Central memory CD8-positive, alpha-beta T cell (primary cell): ENCODE results near the gene ARHGAP22.

Source experiments
- ATAC-seq: fragments of 150-1000 bp; cut with Tn5 transposase; replicated peaks from 2 replicates; pipeline ENCODE4 v1.10.0; 2022; ENCODE audit warnings: mild to moderate bottlenecking, moderate FRiP score, moderate number of reproducible peaks; ENCODE audit not compliant: poor library complexity, severe bottlenecking; ENCODE audit errors: extremely low read depth
- DNase-seq, 2 donors: peaks; one replicate each; pipeline ENCODE4 v3.0.0; 2021; ENCODE audit warnings: low spot score in 2 of 2
- H3K27ac Mint-ChIP-seq: one replicate; pipeline ENCODE4 v1.8.0; 2022; ENCODE audit warnings: low read depth, mild to moderate bottlenecking, moderate library complexity, mixed read lengths
- H3K27me3 Mint-ChIP-seq: one replicate; pipeline ENCODE4 v1.8.0; 2022; ENCODE audit warnings: mixed read lengths
- H3K36me3 Mint-ChIP-seq: one replicate; pipeline ENCODE4 v1.8.0; 2022; ENCODE audit warnings: mild to moderate bottlenecking, moderate library complexity, mixed read lengths; ENCODE audit not compliant: insufficient read depth
- H3K4me1 Mint-ChIP-seq: one replicate; pipeline ENCODE4 v1.8.0; 2022; ENCODE audit warnings: mixed read lengths
- H3K4me3 Mint-ChIP-seq: one replicate; pipeline ENCODE4 v1.8.0; 2022; ENCODE audit warnings: mild to moderate bottlenecking, moderate library complexity, mixed read lengths
- H3K9me3 Mint-ChIP-seq: one replicate; pipeline ENCODE4 v1.8.0; 2022; ENCODE audit warnings: mixed read lengths

Gene ARHGAP22

DNA sequence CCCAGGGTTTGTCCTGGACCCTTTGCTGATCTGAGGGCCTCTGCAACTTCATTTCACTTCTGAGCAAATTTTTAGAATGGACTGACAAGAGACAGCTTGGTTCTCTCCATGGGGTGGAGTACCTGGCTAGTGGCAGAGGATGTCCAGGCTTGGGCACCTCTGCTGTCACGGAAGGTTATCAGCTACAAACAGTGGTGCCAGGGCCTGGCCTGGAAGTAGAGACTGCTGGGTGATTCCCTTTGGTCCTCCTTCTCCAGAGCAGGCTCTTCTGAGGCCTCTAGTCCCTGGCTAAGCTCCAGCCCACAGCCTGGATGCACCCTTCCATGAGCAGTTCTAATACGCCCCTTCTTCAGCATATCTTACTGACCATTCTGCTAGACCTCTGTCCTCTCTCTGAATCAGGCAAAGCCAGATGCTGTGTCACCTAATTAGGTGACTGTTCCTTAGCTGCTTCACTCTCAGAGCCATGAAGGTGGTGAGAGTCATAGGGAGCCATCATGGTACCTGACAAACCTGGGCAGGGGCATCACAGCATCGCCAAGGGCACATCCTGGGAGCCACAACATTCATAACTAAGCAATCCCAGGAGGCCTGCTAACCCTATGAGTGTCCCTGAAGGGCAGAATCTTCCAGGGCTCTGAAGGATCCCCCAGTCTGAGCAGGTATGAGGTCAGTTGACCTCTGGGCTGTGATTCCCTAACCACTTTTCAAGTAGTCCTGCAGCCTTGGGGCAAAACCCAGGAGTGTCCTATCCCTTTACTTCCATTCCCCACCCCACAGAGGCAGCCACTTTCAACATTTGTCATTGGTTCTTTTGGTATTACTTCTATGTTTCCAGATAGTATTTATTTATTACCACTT lies 4.0 kb downstream of the ARHGAP22 start:
- H3K9me3 Mint-ChIP-seq, result no peaks in the 10 kb centered on the region
- peaks cover 4% of the 10 kb centered on the region for H3K4me1 Mint-ChIP-seq
- DNase-seq (peak in 1 of 2 donors; percentile 3), ATAC-seq (no peak)
- H3K27ac Mint-ChIP-seq, result no peak overlapping the region
- H3K36me3 Mint-ChIP-seq, result no peaks in the 10 kb centered on the region
- peaks cover 52% of the 10 kb centered on the region for H3K27me3 Mint-ChIP-seq
- H3K4me3 Mint-ChIP-seq, result no peak overlapping the region

DNA sequence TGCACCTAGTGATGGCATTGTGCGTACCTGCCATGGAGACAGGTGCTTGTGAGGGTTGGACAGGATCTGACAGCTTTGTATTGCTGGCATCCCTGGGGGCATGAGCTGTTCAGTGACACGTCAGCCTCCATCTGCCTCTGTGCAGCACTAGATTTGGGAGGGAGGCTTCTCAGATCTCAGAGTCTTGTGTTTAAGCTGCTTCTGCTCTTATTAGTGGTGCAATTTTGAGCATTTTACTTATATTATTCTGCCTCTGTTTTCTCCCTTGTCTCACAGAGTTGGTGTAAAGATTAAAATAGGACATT lies 5.1 kb downstream of the ARHGAP22 start:
- Mint-ChIP-seq H3K9me3 (no peaks in the 10 kb centered on the region), H3K27me3 (peaks cover 52% of the 10 kb centered on the region), H3K27ac (no peak overlapping the region), H3K4me3 (no peak overlapping the region), H3K4me1 (no peaks in the 10 kb centered on the region), H3K36me3 (no peaks in the 10 kb centered on the region)
- ATAC-seq, result no peak
- DNase-seq, result peak in 1 of 2 donors; percentile 4

DNA sequence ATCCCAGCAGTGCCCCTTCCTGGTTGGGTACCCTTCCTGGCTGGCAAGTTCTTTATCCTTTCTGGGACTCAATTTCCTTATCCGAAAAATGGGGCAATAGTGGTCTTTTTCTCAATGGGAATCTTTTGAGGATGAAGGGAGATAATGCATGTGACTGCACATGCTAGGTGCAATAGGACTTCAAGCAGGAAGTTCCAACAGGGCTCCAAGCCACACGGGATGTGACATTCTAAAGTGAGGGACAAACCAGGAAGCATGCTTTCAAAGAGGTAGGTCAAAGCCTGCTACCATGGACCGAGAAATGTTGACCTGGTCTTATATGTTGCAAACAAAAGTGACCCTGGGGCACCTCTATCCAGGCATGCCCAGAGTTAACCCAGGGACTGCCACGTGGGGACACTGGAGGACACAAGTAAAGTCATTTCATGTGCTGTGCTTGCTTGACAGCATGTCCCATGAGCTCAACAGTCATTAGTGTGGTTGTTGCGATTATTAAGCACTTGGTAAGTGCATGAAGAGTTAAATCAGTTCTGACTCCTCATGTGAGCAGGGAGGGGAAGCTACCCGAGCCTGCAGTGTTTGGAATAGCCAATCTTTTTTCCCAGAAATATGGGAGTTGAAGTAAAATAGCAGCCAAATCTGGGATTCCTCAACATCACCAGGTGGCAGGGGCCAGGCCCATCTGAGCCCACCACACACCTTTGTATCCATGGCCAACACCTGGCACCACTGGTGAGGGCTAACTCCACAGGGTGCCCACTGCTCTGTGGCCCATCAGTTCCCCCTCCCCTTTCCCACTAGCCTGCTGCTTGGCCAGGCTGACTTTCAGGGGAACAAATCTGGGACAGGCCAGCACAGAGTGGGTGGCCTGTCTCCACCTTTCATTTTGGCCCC lies 5.7 kb downstream of the ARHGAP22 start:
- peak in 1 of 2 donors; percentile 5 for DNase-seq
- H3K4me3 Mint-ChIP-seq, result no peak overlapping the region
- H3K4me1 Mint-ChIP-seq, result no peaks in the 10 kb centered on the region
- H3K27me3 Mint-ChIP-seq, result peaks cover 51% of the 10 kb centered on the region
- no peak overlapping the region for H3K27ac Mint-ChIP-seq
- H3K9me3 Mint-ChIP-seq, result no peaks in the 10 kb centered on the region
- no peak for ATAC-seq
- H3K36me3 Mint-ChIP-seq, result no peaks in the 10 kb centered on the region

DNA sequence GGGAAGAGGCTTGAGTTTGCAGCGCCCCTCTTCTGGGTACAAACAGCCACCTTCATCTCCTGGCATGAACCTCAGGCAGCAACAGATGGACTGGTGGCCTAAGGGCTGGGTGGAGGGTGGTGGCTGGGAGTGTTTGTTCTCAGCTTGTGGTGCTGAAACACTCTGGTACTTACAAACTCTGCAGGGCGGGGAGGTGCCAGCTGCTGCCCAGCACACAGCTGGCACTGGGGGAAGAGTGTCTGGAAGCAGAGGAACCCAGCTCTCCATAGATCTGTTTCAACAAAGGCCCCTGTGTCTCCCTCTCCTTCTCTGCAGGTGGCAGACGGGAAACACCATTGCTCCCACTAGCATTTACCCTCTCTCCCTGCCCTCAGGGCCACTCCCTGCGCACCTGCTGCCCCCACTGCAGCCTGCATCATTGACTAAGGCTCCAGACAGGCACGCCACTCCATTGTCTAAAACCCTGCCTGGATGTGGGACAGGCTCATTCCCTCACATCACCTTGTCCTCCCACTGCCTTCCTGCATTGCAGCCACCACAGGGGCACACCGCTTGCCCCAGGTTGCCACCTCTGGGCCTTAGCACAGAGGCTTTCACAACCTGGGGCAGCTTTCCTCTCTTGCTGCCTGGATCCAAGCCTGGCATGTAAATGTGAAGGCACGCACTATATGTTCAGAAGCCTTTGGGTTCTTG lies 6.5 kb downstream of the ARHGAP22 start:
- H3K27ac Mint-ChIP-seq, result no peak overlapping the region
- ATAC-seq, result no peak
- H3K4me1 Mint-ChIP-seq, result no peaks in the 10 kb centered on the region
- no peaks in the 10 kb centered on the region for H3K36me3 Mint-ChIP-seq
- no peaks in the 10 kb centered on the region for H3K9me3 Mint-ChIP-seq
- H3K27me3 Mint-ChIP-seq, result peaks cover 44% of the 10 kb centered on the region
- no peak overlapping the region for H3K4me3 Mint-ChIP-seq
- peak in 1 of 2 donors; percentile 1 for DNase-seq

DNA sequence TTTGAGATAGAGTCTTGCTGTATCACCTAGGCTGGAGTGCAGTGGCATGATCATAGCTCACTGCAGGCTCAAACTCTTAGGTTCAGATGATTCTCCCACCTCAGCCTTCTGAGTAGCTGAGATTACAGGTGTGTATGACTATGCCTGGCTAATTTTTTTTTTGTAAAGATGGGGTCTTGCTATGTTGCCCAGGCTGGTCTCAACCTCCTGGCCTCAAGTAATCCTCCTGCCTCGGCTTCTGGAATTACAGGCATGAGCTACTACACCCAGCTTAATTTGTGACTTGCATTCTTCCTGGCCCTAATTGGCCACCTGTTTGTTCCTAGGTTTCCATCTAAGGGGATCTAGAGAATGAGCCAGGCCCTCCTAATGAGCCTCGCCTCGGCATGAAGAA lies 9.3 kb downstream of the ARHGAP22 start:
- Mint-ChIP-seq H3K9me3 (no peaks in the 10 kb centered on the region), H3K4me3 (no peak overlapping the region), H3K27me3 (peaks cover 59% of the 10 kb centered on the region), H3K4me1 (no peaks in the 10 kb centered on the region), H3K27ac (no peak overlapping the region), H3K36me3 (no peaks in the 10 kb centered on the region)
- no peak for ATAC-seq
- DNase-seq, result no peak

DNA sequence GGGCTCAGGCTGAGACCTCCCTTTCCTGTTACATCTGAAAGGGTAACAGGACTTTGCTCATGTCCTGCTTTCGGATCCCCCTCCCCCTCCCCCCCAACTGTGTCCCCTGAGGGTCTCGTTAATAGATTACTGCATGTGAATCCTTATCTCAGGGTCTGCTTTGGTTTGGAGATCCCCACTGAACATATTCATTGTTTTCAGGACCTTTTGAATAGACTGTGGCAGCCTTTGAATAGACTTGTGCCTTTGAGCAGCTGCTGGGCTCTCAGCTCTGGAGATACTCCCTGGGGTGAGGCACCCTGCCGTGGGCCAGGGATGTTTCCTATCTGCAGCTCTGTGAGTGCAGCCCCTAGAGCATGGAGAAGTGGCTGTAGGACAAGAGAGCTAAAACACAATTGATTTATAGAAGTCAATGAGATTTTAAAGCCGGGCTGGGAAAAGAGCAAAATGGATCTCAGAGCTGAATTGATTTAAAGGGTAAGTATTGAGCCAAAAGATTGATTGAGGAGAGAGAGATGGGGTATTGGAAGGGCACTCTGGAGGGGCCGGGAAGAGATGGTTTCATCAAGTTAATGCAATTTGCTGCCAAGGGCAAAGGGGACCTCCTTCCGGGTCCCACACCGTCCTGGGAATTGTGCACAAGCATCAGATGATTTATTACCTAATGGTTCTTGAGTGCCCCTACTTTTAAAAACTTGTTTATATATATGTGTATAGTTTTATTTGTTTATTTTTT lies 9.9 kb downstream of the ARHGAP22 start:
- no peaks in the 10 kb centered on the region for H3K9me3 Mint-ChIP-seq
- ATAC-seq (no peak), DNase-seq (no peak)
- no peak overlapping the region for H3K4me3 Mint-ChIP-seq
- no peaks in the 10 kb centered on the region for H3K36me3 Mint-ChIP-seq
- H3K27ac Mint-ChIP-seq, result no peak overlapping the region
- H3K4me1 Mint-ChIP-seq, result no peaks in the 10 kb centered on the region
- peaks cover 64% of the 10 kb centered on the region for H3K27me3 Mint-ChIP-seq

DNA sequence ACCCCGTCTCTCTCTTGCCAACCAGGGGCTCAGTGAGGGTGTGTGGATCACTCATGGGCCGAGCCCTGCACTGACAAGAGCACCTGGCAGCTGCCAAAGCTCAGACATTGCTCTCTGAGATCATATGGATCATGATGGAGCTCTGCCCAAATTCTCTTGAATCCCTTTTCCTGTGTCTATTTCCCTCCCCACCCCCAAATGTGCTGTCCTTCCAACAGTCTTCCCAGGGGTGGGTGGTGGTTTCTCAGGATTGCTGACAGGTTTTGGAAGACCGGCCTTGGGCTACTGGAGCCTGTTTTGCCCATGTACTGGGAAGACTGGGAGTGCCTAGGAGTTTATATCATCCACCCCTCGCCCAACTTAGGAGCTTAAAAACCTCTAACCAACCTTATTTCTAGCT lies 10.5 kb downstream of the ARHGAP22 start:
- DNase-seq (no peak), ATAC-seq (no peak)
- Mint-ChIP-seq H3K27me3 (peaks cover 70% of the 10 kb centered on the region), H3K9me3 (no peaks in the 10 kb centered on the region), H3K4me3 (no peak overlapping the region), H3K36me3 (no peaks in the 10 kb centered on the region), H3K27ac (no peak overlapping the region), H3K4me1 (no peaks in the 10 kb centered on the region)

DNA sequence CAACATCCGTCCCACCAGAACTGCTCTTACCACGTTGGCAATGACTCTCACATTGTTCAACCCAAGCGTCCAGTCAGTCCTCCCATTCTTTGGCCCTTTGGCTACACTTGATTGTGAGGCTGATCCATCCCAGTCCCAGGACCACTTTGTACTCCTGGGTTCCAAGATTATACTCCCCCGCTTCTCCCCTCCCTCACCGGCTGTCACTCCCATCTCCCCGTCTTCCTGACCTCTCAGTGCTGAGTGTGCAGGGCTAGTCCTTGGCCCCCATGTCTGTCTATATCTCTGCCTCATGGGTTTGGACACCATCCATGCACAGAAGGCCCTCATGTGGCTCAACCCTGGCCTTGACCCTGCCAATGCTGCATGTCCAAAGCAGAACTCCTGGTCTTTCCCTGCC lies 12.5 kb downstream of the ARHGAP22 start:
- no peak overlapping the region for H3K27ac Mint-ChIP-seq
- DNase-seq (no peak), ATAC-seq (no peak)
- no peak overlapping the region for H3K4me3 Mint-ChIP-seq
- H3K9me3 Mint-ChIP-seq, result no peaks in the 10 kb centered on the region
- no peaks in the 10 kb centered on the region for H3K4me1 Mint-ChIP-seq
- H3K27me3 Mint-ChIP-seq, result peaks cover 59% of the 10 kb centered on the region
- no peaks in the 10 kb centered on the region for H3K36me3 Mint-ChIP-seq

DNA sequence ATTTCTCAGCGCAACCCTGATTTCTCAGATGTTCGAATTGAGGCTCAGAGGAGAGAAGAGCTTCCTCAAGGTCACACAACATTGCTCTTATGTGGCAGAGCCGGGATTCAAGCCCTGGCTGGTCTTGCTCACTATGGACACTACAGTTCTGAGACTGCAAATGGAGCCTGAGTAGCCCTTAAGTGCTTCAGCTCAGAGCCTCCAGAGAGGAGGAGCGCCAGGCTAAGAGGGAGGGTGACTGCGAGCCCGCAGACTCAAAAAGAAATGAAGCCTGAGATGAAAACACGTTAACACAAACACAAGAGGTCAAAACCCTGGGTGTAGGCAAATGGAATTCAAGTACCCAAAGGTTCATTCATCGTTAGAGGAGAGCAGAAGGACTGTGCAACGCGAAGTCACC lies 13.9 kb downstream of the ARHGAP22 start:
- Mint-ChIP-seq H3K27ac (no peak overlapping the region), H3K36me3 (no peaks in the 10 kb centered on the region), H3K4me1 (no peaks in the 10 kb centered on the region), H3K27me3 (peaks cover 45% of the 10 kb centered on the region), H3K4me3 (no peak overlapping the region), H3K9me3 (no peaks in the 10 kb centered on the region)
- ATAC-seq, result no peak
- no peak for DNase-seq

DNA sequence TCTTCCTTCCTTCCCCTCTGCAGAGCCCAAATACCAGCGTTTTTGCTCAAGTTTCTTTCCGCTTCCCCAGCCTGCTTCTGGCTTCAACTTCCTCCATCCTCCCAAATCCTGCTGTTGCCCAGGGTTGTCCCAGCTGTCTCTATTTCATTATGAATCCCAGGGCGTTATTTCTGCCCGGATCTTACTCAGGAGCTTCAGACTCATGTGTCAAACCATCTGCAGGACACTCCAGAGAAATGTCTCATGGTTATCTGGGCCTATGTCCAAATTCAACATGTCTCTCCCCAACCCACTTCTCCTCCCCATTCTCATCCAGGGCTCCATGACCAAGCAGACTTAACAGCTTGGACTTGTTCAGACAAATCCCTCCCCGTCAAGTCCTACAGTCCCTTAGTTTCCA lies 15.6 kb downstream of the ARHGAP22 start:
- Mint-ChIP-seq H3K36me3 (no peaks in the 10 kb centered on the region), H3K27ac (no peak overlapping the region), H3K4me1 (no peaks in the 10 kb centered on the region), H3K4me3 (no peak overlapping the region), H3K27me3 (peaks cover 36% of the 10 kb centered on the region), H3K9me3 (peaks cover 6% of the 10 kb centered on the region)
- ATAC-seq (no peak), DNase-seq (no peak)

DNA sequence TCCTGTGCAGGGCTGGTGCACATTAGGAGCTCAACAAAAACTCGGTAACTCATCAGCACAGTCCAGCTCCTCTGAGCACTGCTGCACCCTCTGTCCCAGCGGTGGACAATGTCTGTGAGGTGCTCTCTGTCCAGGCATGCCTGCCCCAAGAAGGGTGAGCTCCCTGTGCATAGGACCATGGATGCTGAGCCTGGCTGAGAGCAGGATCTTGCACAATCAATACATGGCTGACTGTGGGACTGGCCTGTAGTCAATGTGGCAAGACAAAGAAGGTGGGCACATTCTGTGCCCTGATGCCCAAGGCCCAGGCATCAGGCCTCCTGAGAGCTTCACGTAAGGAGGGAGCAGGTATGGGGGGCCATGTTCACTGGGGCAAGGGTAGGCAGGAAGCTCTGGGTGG lies 17.1 kb downstream of the ARHGAP22 start:
- Mint-ChIP-seq H3K27me3 (peaks cover 41% of the 10 kb centered on the region), H3K4me1 (no peaks in the 10 kb centered on the region), H3K27ac (no peak overlapping the region), H3K36me3 (no peaks in the 10 kb centered on the region), H3K9me3 (peaks cover 6% of the 10 kb centered on the region), H3K4me3 (no peak overlapping the region)
- no peak for ATAC-seq
- no peak for DNase-seq

DNA sequence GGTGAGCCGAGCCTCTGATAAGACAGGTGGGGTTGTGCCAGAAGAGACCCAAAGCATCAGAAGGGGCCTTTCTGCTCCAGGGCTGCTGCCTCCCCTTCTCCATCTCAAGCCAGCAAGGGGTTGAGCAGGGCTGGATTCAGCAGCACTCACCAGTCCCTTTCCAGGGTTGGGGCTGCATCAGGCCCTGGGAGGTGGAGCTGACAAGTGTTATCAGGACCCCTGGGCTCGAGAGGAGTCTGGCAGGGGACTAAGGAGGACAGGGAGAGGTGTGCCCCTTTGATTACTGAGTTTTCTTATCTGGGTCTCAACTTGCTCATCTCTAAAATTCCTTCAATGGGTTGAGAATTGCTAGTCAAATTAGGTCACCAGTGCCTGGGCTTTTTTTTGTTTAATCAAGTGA lies 17.8 kb downstream of the ARHGAP22 start:
- DNase-seq, result no peak
- H3K27ac Mint-ChIP-seq, result no peak overlapping the region
- ATAC-seq, result no peak
- H3K9me3 Mint-ChIP-seq, result peaks cover 6% of the 10 kb centered on the region
- H3K27me3 Mint-ChIP-seq, result peaks cover 38% of the 10 kb centered on the region
- no peaks in the 10 kb centered on the region for H3K36me3 Mint-ChIP-seq
- no peak overlapping the region for H3K4me3 Mint-ChIP-seq
- no peaks in the 10 kb centered on the region for H3K4me1 Mint-ChIP-seq
